ENCODE results near the gene LINGO3. TPM values are rescaled to one million over a fixed set of nuclear protein-coding genes. Genes with fewer than 3 reads are reported as not detected.
A peak's percentile ranks its signal among the peaks of the same experiment; 100 is the strongest.

The LINGO3 gene
- total RNA-seq, 6 donors from 2014 or later, result 0.10 to 0.61 (median 0.17) TPM; not detected in 3

DNA sequence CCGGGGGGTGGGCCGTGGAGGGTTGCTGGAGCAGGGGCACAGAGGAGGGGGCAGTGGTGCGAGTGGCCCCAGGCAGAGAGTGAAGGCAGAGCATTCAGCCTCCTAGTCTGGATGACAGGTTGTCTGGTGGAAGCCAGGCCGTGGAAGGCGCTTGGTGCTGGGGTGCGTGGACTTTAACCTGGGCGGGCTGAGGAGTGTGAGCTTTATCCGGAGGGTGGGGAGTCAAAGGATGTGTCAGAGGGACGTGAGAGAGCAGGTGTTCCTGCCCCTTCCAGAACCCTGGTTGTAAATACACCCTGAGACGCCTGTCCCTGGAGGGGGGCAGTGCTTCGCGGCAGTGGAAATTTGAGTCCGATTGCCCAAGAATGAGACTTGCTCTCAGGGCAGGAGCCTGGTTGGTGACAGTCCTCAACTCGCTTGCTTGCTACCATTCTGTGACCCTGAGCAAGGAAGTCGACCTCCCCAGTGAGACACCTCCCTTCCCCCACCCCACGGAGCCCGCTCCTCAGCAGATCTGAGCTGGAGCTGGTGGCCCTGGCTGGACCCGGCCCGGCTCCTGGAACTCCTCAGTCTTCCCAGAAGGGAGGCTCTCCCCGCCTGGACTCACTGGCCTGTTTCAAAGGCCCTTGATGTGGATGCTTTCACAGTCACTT lies 22.8 kb upstream of the LINGO3 start:
- Histone ChIP-seq H3K36me3 (peaks cover 0 to 3% (median 1%) of the 10 kb centered on the region in 4 donors), H3K27ac (no peak overlapping the region), H3K27me3 (no peaks in the 10 kb centered on the region), H3K4me1 (peaks cover 34 to 78% (median 39%) of the 10 kb centered on the region in 4 donors), H3K9me3 (no peaks in the 10 kb centered on the region), H3K4me3 (no peak overlapping the region)
- TF ChIP-seq POLR2A (IDR thresholded peaks at IDR 0.05), result no peak
- no peak for TF ChIP-seq EP300 (IDR thresholded peaks at IDR 0.05)
- TF ChIP-seq POLR2AphosphoS5 (IDR thresholded peaks at IDR 0.05), result no peak
- TF ChIP-seq, protein P1, sequence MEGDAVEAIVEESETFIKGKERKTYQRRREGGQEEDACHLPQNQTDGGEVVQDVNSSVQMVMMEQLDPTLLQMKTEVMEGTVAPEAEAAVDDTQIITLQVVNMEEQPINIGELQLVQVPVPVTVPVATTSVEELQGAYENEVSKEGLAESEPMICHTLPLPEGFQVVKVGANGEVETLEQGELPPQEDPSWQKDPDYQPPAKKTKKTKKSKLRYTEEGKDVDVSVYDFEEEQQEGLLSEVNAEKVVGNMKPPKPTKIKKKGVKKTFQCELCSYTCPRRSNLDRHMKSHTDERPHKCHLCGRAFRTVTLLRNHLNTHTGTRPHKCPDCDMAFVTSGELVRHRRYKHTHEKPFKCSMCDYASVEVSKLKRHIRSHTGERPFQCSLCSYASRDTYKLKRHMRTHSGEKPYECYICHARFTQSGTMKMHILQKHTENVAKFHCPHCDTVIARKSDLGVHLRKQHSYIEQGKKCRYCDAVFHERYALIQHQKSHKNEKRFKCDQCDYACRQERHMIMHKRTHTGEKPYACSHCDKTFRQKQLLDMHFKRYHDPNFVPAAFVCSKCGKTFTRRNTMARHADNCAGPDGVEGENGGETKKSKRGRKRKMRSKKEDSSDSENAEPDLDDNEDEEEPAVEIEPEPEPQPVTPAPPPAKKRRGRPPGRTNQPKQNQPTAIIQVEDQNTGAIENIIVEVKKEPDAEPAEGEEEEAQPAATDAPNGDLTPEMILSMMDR (IDR thresholded peaks at IDR 0.05), result no peak
- ATAC-seq (ENCODE audit: low FRiP score in 2 of 2) (no peak), DNase-seq (peak in 1 of 2 donors; percentile 48)
- 73 to 74% methylated on average over 13 to 20 of the region's 20 CpGs for WGBS, 2 donors

DNA sequence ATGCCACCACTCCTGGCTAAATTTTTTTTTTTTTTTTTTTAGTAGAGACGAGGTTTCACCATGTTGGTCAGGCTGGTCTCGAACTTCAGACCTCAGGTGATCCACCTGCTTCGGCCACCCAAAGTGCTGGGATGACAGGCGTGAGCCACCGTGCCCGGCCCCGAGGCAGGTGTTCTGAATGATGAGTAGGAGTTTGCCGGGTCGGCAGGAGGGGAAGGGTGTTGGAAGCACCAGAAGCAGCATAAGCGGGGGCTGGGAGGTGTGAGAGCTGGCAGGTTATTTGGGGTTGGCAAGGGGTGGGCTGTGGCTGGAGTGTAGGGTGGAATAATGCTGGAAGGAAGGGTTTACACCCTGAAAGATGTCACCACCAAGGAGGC lies 22.3 kb upstream of the LINGO3 start:
- Histone ChIP-seq H3K4me3 (no peak overlapping the region), H3K4me1 (peaks cover 34 to 83% (median 39%) of the 10 kb centered on the region in 4 donors), H3K27me3 (no peaks in the 10 kb centered on the region), H3K27ac (no peak overlapping the region), H3K36me3 (peaks cover 0 to 8% (median 3%) of the 10 kb centered on the region in 4 donors), H3K9me3 (no peaks in the 10 kb centered on the region)
- ATAC-seq (ENCODE audit: low FRiP score in 2 of 2) (no peak), DNase-seq (peak in 1 of 2 donors; percentile 59)
- WGBS, 2 donors, result 78 to 81% methylated on average over 10 of the region's 10 CpGs
- TF ChIP-seq POLR2A (IDR thresholded peaks at IDR 0.05) (no peak), EP300 (IDR thresholded peaks at IDR 0.05) (no peak), POLR2AphosphoS5 (IDR thresholded peaks at IDR 0.05) (no peak)
- TF ChIP-seq, protein P1 (IDR thresholded peaks at IDR 0.05), result no peak

DNA sequence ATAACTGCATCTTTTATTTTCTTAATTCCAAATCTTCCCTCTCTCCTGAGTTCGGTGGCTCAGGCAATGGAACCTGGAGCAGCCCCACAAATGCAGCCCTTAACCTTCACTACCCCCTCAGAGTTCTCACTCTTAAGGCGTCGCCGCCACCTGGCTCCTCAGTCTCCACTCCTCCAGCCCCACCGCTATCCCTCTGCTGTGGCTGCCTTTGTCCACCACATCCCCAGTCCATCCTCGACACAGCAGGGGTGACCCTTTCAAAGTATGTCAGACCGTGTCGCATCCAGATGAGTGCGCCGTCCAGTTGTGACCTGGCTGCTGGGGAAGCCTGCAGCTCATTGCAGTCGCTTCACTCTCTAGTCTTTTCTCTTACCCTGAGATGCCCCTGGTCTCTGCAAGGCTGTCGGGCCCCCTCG lies 21.6 kb upstream of the LINGO3 start:
- H3K27ac ChIP-seq, result no peak overlapping the region
- H3K4me1 ChIP-seq, result peaks cover 34 to 83% (median 39%) of the 10 kb centered on the region in 4 donors
- ATAC-seq (ENCODE audit: low FRiP score in 2 of 2), result no peak
- peaks cover 0 to 16% (median 7%) of the 10 kb centered on the region in 4 donors for H3K36me3 ChIP-seq
- peak overlapping the region; percentile 60 to 99 (median 94) for H3K4me3 ChIP-seq
- no peaks in the 10 kb centered on the region for H3K9me3 ChIP-seq
- no peak for TF ChIP-seq EP300 (IDR thresholded peaks at IDR 0.05)
- no peak for TF ChIP-seq POLR2AphosphoS5 (IDR thresholded peaks at IDR 0.05)
- TF ChIP-seq, protein P1 (IDR thresholded peaks at IDR 0.05), result no peak
- TF ChIP-seq POLR2A (IDR thresholded peaks at IDR 0.05), result no peak
- peak in 1 of 2 donors; percentile 6 for DNase-seq
- H3K27me3 ChIP-seq, result no peaks in the 10 kb centered on the region
- WGBS, 2 donors, result 61 to 67% methylated on average over 13 of the region's 13 CpGs

DNA sequence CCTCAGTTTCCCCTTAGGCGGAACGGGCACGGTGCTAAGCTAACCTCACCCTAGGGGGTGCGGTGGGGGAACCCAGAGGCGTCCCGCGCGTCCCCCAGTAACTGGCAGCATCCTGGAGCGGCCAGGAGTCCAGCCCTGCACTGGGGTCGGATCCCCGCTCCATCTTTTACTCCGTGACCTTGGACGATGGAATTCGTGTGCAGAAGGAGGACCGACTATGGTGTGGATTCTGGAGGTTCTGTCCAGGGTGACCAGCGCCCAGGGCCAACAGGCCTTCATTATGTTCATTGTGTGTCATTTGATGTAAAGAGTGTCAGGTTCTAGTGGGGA lies 21.2 kb upstream of the LINGO3 start:
- Histone ChIP-seq H3K4me3 (peak overlapping the region; percentile 60 to 99 (median 94)), H3K4me1 (peaks cover 34 to 82% (median 39%) of the 10 kb centered on the region in 4 donors), H3K36me3 (peaks cover 0 to 20% (median 9%) of the 10 kb centered on the region in 4 donors), H3K27ac (peak overlapping the region; percentile 66 to 87 (median 72)), H3K9me3 (no peaks in the 10 kb centered on the region), H3K27me3 (no peaks in the 10 kb centered on the region)
- ATAC-seq (ENCODE audit: low FRiP score in 2 of 2) (no peak), DNase-seq (no peak)
- 3 to 9% methylated on average over 5 to 16 of the region's 16 CpGs for WGBS, 2 donors
- TF ChIP-seq EP300 (IDR thresholded peaks at IDR 0.05) (no peak), POLR2A (IDR thresholded peaks at IDR 0.05) (no peak), POLR2AphosphoS5 (IDR thresholded peaks at IDR 0.05) (no peak)
- TF ChIP-seq, protein P1 (IDR thresholded peaks at IDR 0.05), result no peak
